HEK293 (cell line): ENCODE measurements around the gene EHD3.
A peak's percentile ranks its signal among the peaks of the same experiment; 100 is the strongest.

Experiments
- CTCF ChIA-PET: fragments of 350-600 bp; formaldehyde crosslinking; extraction: SDS; loops from one replicate; lab custom pipeline; 2021; ENCODE audit warnings: antibody characterized with exemption; lab: Yijun Ruan, JAX
- POLR2A ChIA-PET: fragments of 300-600 bp; formaldehyde crosslinking; extraction: SDS; loops from one replicate; lab custom pipeline; 2020; ENCODE audit warnings: antibody characterized with exemption, inconsistent platforms; lab: Yijun Ruan, JAX
- H3K27ac ChIP-seq: fragments of 200-500 bp; sonication (Bioruptor generic); 2 replicates; pipeline ENCODE4 v1.5.1; 2014; ENCODE audit warnings: low read depth, low read length, control low read depth, inconsistent platforms; ENCODE audit errors: extremely low read depth
- H3K36me3 ChIP-seq, 2 experiments: fragments of 200-500 bp in 1 of 2; sonication (Bioruptor generic) in 1 of 2; 1 replicate in 1 of 2; 2 replicates in 1 of 2; pipeline ENCODE4 v1.5.1; 2014 to 2017; ENCODE audit warnings: inconsistent platforms in 2 of 2, low read length in 2 of 2; ENCODE audit not compliant: control insufficient read depth in 2 of 2, insufficient read depth in 1 of 2
- H3K4me1 ChIP-seq: fragments of 200-500 bp; sonication (Bioruptor generic); 2 replicates; pipeline ENCODE4 v1.5.1; 2014; ENCODE audit warnings: mild to moderate bottlenecking, low read length, inconsistent platforms; ENCODE audit not compliant: control insufficient read depth, insufficient read depth
- H3K4me3 ChIP-seq: 2 replicates; pipeline ENCODE4 v1.5.1; 2011; ENCODE audit warnings: low read depth, mild to moderate bottlenecking, control low read depth, low read length, moderate library complexity
- H3K9me3 ChIP-seq: fragments of 200-500 bp; sonication (Bioruptor generic); 2 replicates; pipeline ENCODE4 v1.5.1; 2014; ENCODE audit warnings: low read depth, low read length, inconsistent platforms; ENCODE audit not compliant: control insufficient read depth, insufficient read depth
- BCL11A ChIP-seq: fragments of 450-650 bp; formaldehyde crosslinking; IDR thresholded peaks from 2 replicates; pipeline ENCODE4 v1.5.1; 2016; ENCODE audit warnings: low read depth, missing biosample characterization, missing genetic modification characterization
- MZF1 ChIP-seq: fragments of 450-650 bp; formaldehyde crosslinking; IDR thresholded peaks from 2 replicates; pipeline ENCODE4 v1.5.1; 2017; ENCODE audit warnings: missing biosample characterization, missing genetic modification characterization, borderline replicate concordance
- PATZ1 ChIP-seq: fragments of 450-650 bp; formaldehyde crosslinking; IDR thresholded peaks from 2 replicates; pipeline ENCODE4 v1.5.1; 2016; ENCODE audit warnings: missing biosample characterization, missing genetic modification characterization
- REST ChIP-seq: fragments of 450-650 bp; formaldehyde crosslinking; IDR thresholded peaks from 2 replicates; pipeline ENCODE4 v1.5.1; 2016; ENCODE audit warnings: missing biosample characterization, missing genetic modification characterization
- SP2 ChIP-seq: fragments of 450-650 bp; formaldehyde crosslinking; IDR thresholded peaks from 2 replicates; pipeline ENCODE4 v1.5.1; 2016; ENCODE audit warnings: missing biosample characterization, missing genetic modification characterization
- ZBTB20 ChIP-seq: fragments of 450-650 bp; formaldehyde crosslinking; IDR thresholded peaks from 2 replicates; pipeline ENCODE4 v1.5.1; 2016; ENCODE audit warnings: missing biosample characterization, missing genetic modification characterization
- ZFP37 ChIP-seq: fragments of 450-650 bp; formaldehyde crosslinking; IDR thresholded peaks from 2 replicates; pipeline ENCODE4 v1.5.1; 2016; ENCODE audit warnings: missing biosample characterization, missing genetic modification characterization
- ZNF157 ChIP-seq: fragments of 450-650 bp; formaldehyde crosslinking; IDR thresholded peaks from 2 replicates; pipeline ENCODE4 v1.5.1; 2016; ENCODE audit warnings: missing biosample characterization, missing genetic modification characterization
- ZNF16 ChIP-seq: fragments of 450-650 bp; formaldehyde crosslinking; IDR thresholded peaks from 2 replicates; pipeline ENCODE4 v1.5.1; 2016; ENCODE audit warnings: low read depth, missing biosample characterization, missing genetic modification characterization
- ZNF174 ChIP-seq: fragments of 450-650 bp; formaldehyde crosslinking; IDR thresholded peaks from 2 replicates; pipeline ENCODE4 v1.5.0; 2017; ENCODE audit warnings: missing biosample characterization, mild to moderate bottlenecking, missing genetic modification characterization
- ZNF211 ChIP-seq: fragments of 450-650 bp; formaldehyde crosslinking; IDR thresholded peaks from 2 replicates; pipeline ENCODE4 v1.5.1; 2016; ENCODE audit warnings: low read depth, missing biosample characterization, missing genetic modification characterization
- ZNF274 ChIP-seq, 2 experiments: fragments of 200-500 bp in 1 of 2; fragments of 450-650 bp in 1 of 2; sonication (Bioruptor generic) in 1 of 2; formaldehyde crosslinking in 1 of 2; IDR thresholded peaks; 2 replicates each; pipeline versions ENCODE4 v1.5.1 to v1.6.1; 2014 to 2016; ENCODE audit warnings: borderline replicate concordance in 1 of 2, inconsistent platforms in 1 of 2, low read length in 1 of 2, missing biosample characterization in 1 of 2, missing genetic modification characterization in 1 of 2
- ZNF324 ChIP-seq: fragments of 450-650 bp; formaldehyde crosslinking; IDR thresholded peaks from 2 replicates; pipeline ENCODE4 v1.5.1; 2016; ENCODE audit warnings: missing biosample characterization, missing genetic modification characterization
- ZNF335 ChIP-seq: fragments of 450-650 bp; formaldehyde crosslinking; conservative IDR thresholded peaks from 2 replicates; pipeline ENCODE4 v1.5.1; 2016; ENCODE audit warnings: missing biosample characterization, missing genetic modification characterization
- ZNF423 ChIP-seq: fragments of 450-650 bp; formaldehyde crosslinking; IDR thresholded peaks from 2 replicates; pipeline ENCODE4 v1.5.1; 2016; ENCODE audit warnings: missing biosample characterization, missing genetic modification characterization
- ZNF449 ChIP-seq: fragments of 450-650 bp; formaldehyde crosslinking; IDR thresholded peaks from 2 replicates; pipeline ENCODE4 v1.5.1; 2017; ENCODE audit warnings: missing biosample characterization, mild to moderate bottlenecking, missing genetic modification characterization, moderate library complexity
- ZNF510 ChIP-seq: fragments of 450-650 bp; formaldehyde crosslinking; IDR thresholded peaks from 2 replicates; pipeline ENCODE4 v1.5.1; 2018; ENCODE audit warnings: mild to moderate bottlenecking, missing genetic modification characterization, missing biosample characterization; ENCODE audit not compliant: insufficient replicate concordance
- ZNF600 ChIP-seq: fragments of 450-650 bp; formaldehyde crosslinking; IDR thresholded peaks from 2 replicates; pipeline ENCODE4 v1.5.1; 2016; ENCODE audit warnings: missing biosample characterization, missing genetic modification characterization
- ZNF660 ChIP-seq: fragments of 450-650 bp; IDR thresholded peaks from 2 replicates; pipeline ENCODE4 v1.5.1; 2018; ENCODE audit warnings: missing biosample characterization, mild to moderate bottlenecking, missing genetic modification characterization
- ZNF692 ChIP-seq: fragments of 450-650 bp; formaldehyde crosslinking; IDR thresholded peaks from 2 replicates; pipeline ENCODE4 v1.5.1; 2016; ENCODE audit warnings: missing biosample characterization, missing genetic modification characterization
- ZNF843 ChIP-seq: fragments of 450-650 bp; formaldehyde crosslinking; IDR thresholded peaks from 2 replicates; pipeline ENCODE4 v1.5.1; 2016; ENCODE audit warnings: missing biosample characterization, missing genetic modification characterization
- ZSCAN5A ChIP-seq: fragments of 450-650 bp; formaldehyde crosslinking; IDR thresholded peaks from 2 replicates; pipeline ENCODE4 v1.5.1; 2016; ENCODE audit warnings: missing biosample characterization, missing genetic modification characterization
- TF ChIP-seq, protein P1 (sequence below): fragments of 450-650 bp; formaldehyde crosslinking; IDR thresholded peaks from 2 replicates; pipeline ENCODE4 v1.5.1; 2016; ENCODE audit warnings: missing biosample characterization, missing genetic modification characterization

Gene EHD3

DNA sequence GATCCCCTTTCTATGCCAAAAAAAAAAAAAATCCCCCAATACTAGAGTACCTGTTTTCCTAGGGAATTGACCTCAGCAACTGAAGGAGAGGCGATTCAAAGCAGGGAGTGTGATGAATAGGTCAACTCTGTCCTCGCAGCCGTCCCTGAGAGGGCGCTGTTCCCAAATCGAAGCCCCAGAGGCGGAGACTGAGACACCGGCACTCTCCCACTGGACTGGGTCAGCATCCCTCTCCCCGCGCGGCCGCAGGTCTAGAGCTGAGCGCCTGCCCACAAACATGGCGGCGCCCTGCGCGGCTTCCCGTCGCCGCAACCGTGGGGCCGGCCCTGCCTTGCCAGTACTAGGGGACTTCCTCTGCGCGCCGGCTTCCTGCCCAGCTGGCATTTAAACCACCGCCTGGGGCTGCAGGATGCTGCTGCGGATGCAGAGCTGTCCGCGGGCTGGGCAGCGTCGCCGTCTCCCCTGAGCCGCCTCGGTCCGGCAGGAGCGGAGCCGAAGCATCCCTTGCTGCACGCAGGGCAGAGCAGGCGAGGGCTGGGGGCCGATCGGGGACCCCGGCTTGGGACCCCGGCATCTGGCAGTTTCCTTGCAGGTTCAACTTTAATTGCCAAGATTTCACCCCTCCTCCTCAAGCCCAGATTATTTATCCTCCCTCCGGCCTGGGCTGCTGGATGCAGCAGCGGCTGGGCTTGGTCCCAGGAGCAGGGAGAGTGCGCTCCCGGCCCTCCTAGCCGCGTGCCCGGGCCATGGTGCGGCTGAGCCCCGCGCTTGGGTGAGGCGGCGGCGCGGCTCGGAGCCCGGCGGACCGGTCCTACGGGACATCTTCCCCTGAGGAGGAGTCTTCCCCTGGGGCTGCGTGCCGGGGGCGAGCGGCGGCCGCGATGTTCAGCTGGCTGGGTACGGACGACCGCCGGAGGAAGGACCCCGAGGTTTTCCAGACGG, at the start of gene EHD3:
Gene EHD3, plus strand, starts transcription at position 412 of the 942 bp plus-strand sequence. Its CDS starts 470 bp downstream, at position 882.
- peak within 1 kb of the TSS; percentile 68 for H3K4me3 ChIP-seq
- ChIA-PET POLR2A (interaction anchor here (0.9 kb wide), 1 partner anchor 56 kb away, joined by 3 read pairs; no protein-coding TSS in a partner anchor), CTCF (interaction anchor here (0.5 to 4.0 kb wide), 15 partner anchors 10 to 573 kb away, joined by 3 to 25 read pairs (median 3); partner anchors contain the start of gene GALNT14)
- no peaks in the 10 kb centered on the region for H3K9me3 ChIP-seq
- H3K27ac ChIP-seq, result no peak within 1 kb of the TSS; the same call in 1 of the 2 replicates
- no peaks in the 10 kb centered on the region; a peak in 1 of 3 replicates for H3K36me3 ChIP-seq
- 0 out of 2 replicates have a peak, but pooled peaks cover 2% of the 10 kb centered on the region for H3K4me1 ChIP-seq
- TF ChIP-seq ZNF423 (no peak), ZNF274 (IDR thresholded peaks at IDR 0.05; ENCODE audit: low read length) (no peak), ZNF274 (tag by site-specific recombination; IDR thresholded peaks at IDR 0.05; ENCODE audit: borderline replicate concordance) (no peak), ZNF660 (peak; percentile 73), ZNF16 (tag by site-specific recombination) (no peak), SP2 (tag by site-specific recombination) (peak; percentile 62), ZNF324 (0 out of 2 replicates have a peak, but pooled peaks have one; percentile 45), ZNF449 (peak; percentile 44; the same call in 1 of the 2 replicates), ZBTB20 (tag by site-specific recombination) (peak; percentile 91), ZNF211 (tag by site-specific recombination) (no peak), ZNF600 (tag by site-specific recombination) (peak; percentile 64), ZNF335 (tag by site-specific recombination) (peak; percentile 99), ZSCAN5A (tag by site-specific recombination) (no peak), ZFP37 (tag by site-specific recombination) (no peak), REST (tag by site-specific recombination) (peak; percentile 56; the same call in 1 of the 2 replicates), PATZ1 (0 out of 2 replicates have a peak, but pooled peaks have one; percentile 15), ZNF843 (tag by site-specific recombination) (0 out of 2 replicates have a peak, but pooled peaks have one; percentile 29), BCL11A (no peak), MZF1 (0 out of 2 replicates have a peak, but pooled peaks have one; percentile 32), ZNF174 (tag by site-specific recombination) (no peak), ZNF692 (tag by site-specific recombination) (0 out of 2 replicates have a peak, but pooled peaks have one; percentile 45), ZNF157 (tag by site-specific recombination) (no peak), ZNF510 (tag by site-specific recombination) (no peak)
- TF ChIP-seq, protein P1, sequence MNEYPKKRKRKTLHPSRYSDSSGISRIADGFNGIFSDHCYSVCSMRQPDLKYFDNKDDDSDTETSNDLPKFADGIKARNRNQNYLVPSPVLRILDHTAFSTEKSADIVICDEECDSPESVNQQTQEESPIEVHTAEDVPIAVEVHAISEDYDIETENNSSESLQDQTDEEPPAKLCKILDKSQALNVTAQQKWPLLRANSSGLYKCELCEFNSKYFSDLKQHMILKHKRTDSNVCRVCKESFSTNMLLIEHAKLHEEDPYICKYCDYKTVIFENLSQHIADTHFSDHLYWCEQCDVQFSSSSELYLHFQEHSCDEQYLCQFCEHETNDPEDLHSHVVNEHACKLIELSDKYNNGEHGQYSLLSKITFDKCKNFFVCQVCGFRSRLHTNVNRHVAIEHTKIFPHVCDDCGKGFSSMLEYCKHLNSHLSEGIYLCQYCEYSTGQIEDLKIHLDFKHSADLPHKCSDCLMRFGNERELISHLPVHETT (tag by site-specific recombination), result no peak
